ENCODE results near the gene KIFC1. TPM values are rescaled to one million over a fixed set of nuclear protein-coding genes. Genes with fewer than 3 reads are reported as not detected.

KIFC1 gene
- total RNA-seq, 1 donor from 2014 or later = 0.26 TPM

GRCh38 chr6:33380272-33380981 is 11.2 kb upstream of the KIFC1 start:
- DNase-seq (ENCODE audit: low read depth) (peak; percentile 53), FAIRE-seq (no peak)
- no peaks in the 10 kb centered on the region for H3K27me3 ChIP-seq (ENCODE audit: control insufficient read depth, insufficient read depth, low read length)
- no peak overlapping the region for H3K4me3 ChIP-seq (ENCODE audit: low read depth, low read length)
- no peaks in the 10 kb centered on the region for H3K36me3 ChIP-seq (ENCODE audit: control insufficient read depth, insufficient read depth, low read length)
- TF ChIP-seq CTCF (IDR thresholded peaks at IDR 0.05; ENCODE audit: insufficient read depth, low read length, severe bottlenecking) = no peak

- FAIRE-seq (no peak), DNase-seq (ENCODE audit: low read depth) (no peak)
- no peaks in the 10 kb centered on the region for H3K27me3 ChIP-seq (ENCODE audit: control insufficient read depth, insufficient read depth, low read length)
- H3K4me3 ChIP-seq (ENCODE audit: low read depth, low read length) = no peak overlapping the region
- H3K36me3 ChIP-seq (ENCODE audit: control insufficient read depth, insufficient read depth, low read length) = no peaks in the 10 kb centered on the region
- no peak for TF ChIP-seq CTCF (IDR thresholded peaks at IDR 0.05; ENCODE audit: insufficient read depth, low read length, severe bottlenecking)
These were observed 8.0 kb upstream of the KIFC1 start for GRCh38 chr6:33383427-33384185.

DNA sequence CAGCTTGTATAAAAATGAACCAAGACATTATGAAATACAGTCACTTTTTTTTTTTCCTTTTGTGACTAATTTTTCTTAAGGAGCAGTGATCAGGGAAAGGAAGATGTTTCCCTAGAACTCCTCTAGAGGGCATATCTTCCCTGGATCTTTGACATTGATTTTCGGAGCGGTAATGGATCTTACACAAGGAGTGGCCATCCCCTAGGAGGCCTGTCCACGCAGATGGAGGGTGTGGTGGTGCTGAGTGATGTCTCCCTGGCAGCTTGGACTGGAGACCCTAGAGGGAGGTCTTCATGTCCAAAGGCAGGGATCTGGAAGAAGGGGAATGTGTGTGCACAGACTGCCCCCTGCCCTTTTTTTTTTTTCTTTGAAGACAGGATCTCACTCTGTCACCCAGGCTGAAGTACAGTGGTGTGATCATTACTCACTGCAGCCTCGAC is 7.0 kb upstream of the KIFC1 start:
- DNase-seq (ENCODE audit: low read depth) = peak; percentile 85
- no peak for FAIRE-seq
- TF ChIP-seq CTCF (IDR thresholded peaks at IDR 0.05; ENCODE audit: insufficient read depth, low read length, severe bottlenecking) = peak; percentile 45
- no peaks in the 10 kb centered on the region for H3K27me3 ChIP-seq (ENCODE audit: control insufficient read depth, insufficient read depth, low read length)
- H3K4me3 ChIP-seq (ENCODE audit: low read depth, low read length) = no peak overlapping the region
- H3K36me3 ChIP-seq (ENCODE audit: control insufficient read depth, insufficient read depth, low read length) = no peaks in the 10 kb centered on the region

GRCh38 chr6:33390173-33390572 is 1.4 kb upstream of the KIFC1 start:
- Histone ChIP-seq H3K36me3 (ENCODE audit: control insufficient read depth, insufficient read depth, low read length) (no peaks in the 10 kb centered on the region), H3K27me3 (ENCODE audit: control insufficient read depth, insufficient read depth, low read length) (no peaks in the 10 kb centered on the region), H3K4me3 (ENCODE audit: low read depth, low read length) (no peak overlapping the region)
- no peak for TF ChIP-seq CTCF (IDR thresholded peaks at IDR 0.05; ENCODE audit: insufficient read depth, low read length, severe bottlenecking)
- FAIRE-seq (no peak), DNase-seq (ENCODE audit: low read depth) (no peak)

DNA sequence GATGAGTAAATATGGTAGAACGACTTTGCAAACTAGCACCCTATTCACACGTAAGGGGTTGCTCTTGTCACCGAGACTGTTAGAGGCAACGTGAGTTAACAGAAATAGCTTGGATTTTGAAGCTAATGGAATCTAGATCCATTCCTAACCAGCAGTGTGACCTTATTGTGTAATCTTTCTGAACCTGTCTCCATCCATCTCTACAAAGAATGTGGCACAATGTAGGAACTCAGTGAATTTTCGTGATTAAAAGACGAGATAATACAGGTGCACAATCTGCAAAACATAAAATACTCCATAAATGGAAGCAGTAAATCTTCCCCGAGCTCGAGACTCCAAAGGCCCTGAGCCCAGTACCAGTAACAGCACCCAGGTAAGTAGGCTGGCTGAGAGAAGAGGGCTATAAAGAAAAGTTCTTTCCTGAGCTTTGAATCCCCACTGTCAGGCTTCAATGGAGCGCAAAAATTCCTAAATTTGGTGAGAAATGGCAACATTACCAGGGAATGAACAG is 801 bp upstream of the KIFC1 start:
- peak overlapping the region; percentile 6 for H3K4me3 ChIP-seq (ENCODE audit: low read depth, low read length)
- DNase-seq (ENCODE audit: low read depth) (no peak), FAIRE-seq (no peak)
- TF ChIP-seq CTCF (IDR thresholded peaks at IDR 0.05; ENCODE audit: insufficient read depth, low read length, severe bottlenecking) = no peak
- no peaks in the 10 kb centered on the region for H3K36me3 ChIP-seq (ENCODE audit: control insufficient read depth, insufficient read depth, low read length)
- H3K27me3 ChIP-seq (ENCODE audit: control insufficient read depth, insufficient read depth, low read length) = no peaks in the 10 kb centered on the region

All from bronchial epithelial cell (primary cell).